Caco-2 (cell line): ENCODE data around the gene RAD51B. TPM values are rescaled to one million over a fixed set of nuclear protein-coding genes. Genes with fewer than 3 reads are reported as not detected.

Experiments
- BruUV-seq: library from RNA; stranded (reverse); fragments of 400-500 nt; replicated peaks from 2 replicates; lab custom pipeline; 2021; lab: Mats Ljungman, UMichigan
- CTCF ChIA-PET: fragments of 300-600 bp; sonication (Branson Sonifier 250); formaldehyde crosslinking; loops from one replicate; lab custom pipeline; 2022; ENCODE audit warnings: antibody characterized with exemption; lab: Charles Lee
- POLR2A ChIA-PET: fragments of 300-600 bp; sonication (Branson Sonifier 250); formaldehyde crosslinking; loops from one replicate; lab custom pipeline; 2022; ENCODE audit warnings: antibody characterized with exemption; lab: Charles Lee
- DNase-seq, 2 experiments: peaks; one replicate each; pipeline versions ENCODE4 v3.0.0 to v3.0.0-alpha.2; 2020 to 2022
- H3K27me3 ChIP-seq: replicated peaks from 2 replicates; pipeline ENCODE4 v1.6.0; 2011; ENCODE audit warnings: low read length; ENCODE audit not compliant: control insufficient read depth, insufficient read depth
- H3K36me3 ChIP-seq: 2 replicates; pipeline ENCODE4 v1.5.1; 2011; ENCODE audit warnings: low read length; ENCODE audit not compliant: control insufficient read depth, insufficient read depth
- H3K4me1 ChIP-seq: fragments of 250-450 bp; sonication (Bioruptor Pico); 2 replicates; pipeline ENCODE4 v1.5.1; 2020; ENCODE audit warnings: mild to moderate bottlenecking
- H3K4me3 ChIP-seq: 2 replicates; pipeline ENCODE4 v1.5.1; 2011; ENCODE audit warnings: low read depth, mild to moderate bottlenecking, control low read depth, low read length
- H3K9me3 ChIP-seq: fragments of 250-450 bp; sonication (Bioruptor Pico); 2 replicates; pipeline ENCODE4 v1.5.1; 2020; ENCODE audit warnings: mild to moderate bottlenecking, moderate library complexity
- H3K27ac Mint-ChIP-seq: one replicate; pipeline ENCODE4 v1.8.0; 2022; ENCODE audit warnings: mixed read lengths; ENCODE audit not compliant: unreplicated experiment
- H3K27me3 Mint-ChIP-seq: one replicate; pipeline ENCODE4 v1.8.0; 2022; ENCODE audit warnings: mixed read lengths; ENCODE audit not compliant: insufficient read depth, unreplicated experiment
- H3K36me3 Mint-ChIP-seq: one replicate; pipeline ENCODE4 v1.8.0; 2022; ENCODE audit warnings: mild to moderate bottlenecking, mixed read lengths; ENCODE audit not compliant: insufficient read depth, unreplicated experiment
- H3K4me1 Mint-ChIP-seq: one replicate; pipeline ENCODE4 v1.8.0; 2022; ENCODE audit warnings: low read depth, mixed read lengths; ENCODE audit not compliant: unreplicated experiment
- H3K4me3 Mint-ChIP-seq: one replicate; pipeline ENCODE4 v1.8.0; 2022; ENCODE audit warnings: mild to moderate bottlenecking, moderate library complexity, mixed read lengths; ENCODE audit not compliant: unreplicated experiment
- H3K9me3 Mint-ChIP-seq: one replicate; pipeline ENCODE4 v1.8.0; 2022; ENCODE audit warnings: mixed read lengths; ENCODE audit not compliant: unreplicated experiment
- CTCF ChIP-seq, 2 experiments: fragments of 200-600 bp in 1 of 2; IDR thresholded peaks; 1 replicate in 1 of 2; 2 replicates in 1 of 2; pipeline versions ENCODE4 v1.5.1 to v1.8.0; 2011 to 2022; ENCODE audit warnings: antibody characterized with exemption in 1 of 2, control low read depth in 1 of 2, inconsistent platforms in 1 of 2, low read depth in 1 of 2, low read length in 1 of 2, mild to moderate bottlenecking in 1 of 2, moderate library complexity in 1 of 2; ENCODE audit not compliant: insufficient read depth in 1 of 2, severe bottlenecking in 1 of 2, unreplicated experiment in 1 of 2
- intact Hi-C: fragments of 100-400 bp; cut with micrococcal nuclease; formaldehyde crosslinking; loops from one replicate; pipeline ENCODE4 v1.10.0; 2022; ENCODE audit not compliant: unreplicated experiment
- total RNA-seq: library from RNA; stranded (reverse); gene quantifications from 2 replicates; pipeline ENCODE4 v1.2.3, GENCODE V29; 2022

Gene RAD51B
- total RNA-seq, 1 experiment from 2014 or later, result 16.7 TPM

- intact Hi-C loops, result no loop called here
- ChIA-PET POLR2A (no interaction called here), CTCF (no interaction called here)
- no peak for TF ChIP-seq CTCF (IDR thresholded peaks at IDR 0.05; ENCODE audit: insufficient read depth in 1 of 2, low read depth in 1 of 2, low read length in 1 of 2, severe bottlenecking in 1 of 2, unreplicated experiment in 1 of 2)
- no peaks in the 10 kb centered on the region for H3K9me3 Mint-ChIP-seq
- no peaks in the 10 kb centered on the region for H3K4me1 Mint-ChIP-seq
- H3K4me3 Mint-ChIP-seq, result no peak overlapping the region
- H3K27ac Mint-ChIP-seq, result no peak overlapping the region
- no peaks in the 10 kb centered on the region for H3K27me3 ChIP-seq
- no peak for DNase-seq
- BruUV-seq, result no TSS peak
- H3K4me3 ChIP-seq, result no peak overlapping the region
- no peaks in the 10 kb centered on the region for H3K36me3 ChIP-seq
- no peaks in the 10 kb centered on the region for H3K36me3 Mint-ChIP-seq
- H3K4me1 ChIP-seq, result no peaks in the 10 kb centered on the region
- H3K27me3 Mint-ChIP-seq, result no peaks in the 10 kb centered on the region
- H3K9me3 ChIP-seq, result no peaks in the 10 kb centered on the region
Observed at GRCh38 chr14:67857778-67858350, 38.3 kb downstream of the RAD51B start.

GRCh38 chr14:67859169-67859749 is 39.7 kb downstream of the RAD51B start:
- Mint-ChIP-seq H3K9me3 (no peaks in the 10 kb centered on the region), H3K27ac (no peak overlapping the region), H3K4me1 (no peaks in the 10 kb centered on the region), H3K27me3 (no peaks in the 10 kb centered on the region), H3K4me3 (no peak overlapping the region), H3K36me3 (peaks cover 5% of the 10 kb centered on the region)
- CTCF ChIA-PET, result no interaction called here
- DNase-seq, result no peak
- no peaks in the 10 kb centered on the region for H3K27me3 ChIP-seq
- H3K4me3 ChIP-seq, result no peak overlapping the region
- no TSS peak for BruUV-seq
- POLR2A ChIA-PET, result interaction anchor here (0.6 kb wide), 1 partner anchor 1681 kb away, joined by 3 read pairs; no protein-coding TSS in a partner anchor
- no peaks in the 10 kb centered on the region for H3K36me3 ChIP-seq
- H3K4me1 ChIP-seq, result no peaks in the 10 kb centered on the region
- no peak for TF ChIP-seq CTCF (IDR thresholded peaks at IDR 0.05; ENCODE audit: insufficient read depth in 1 of 2, low read depth in 1 of 2, low read length in 1 of 2, severe bottlenecking in 1 of 2, unreplicated experiment in 1 of 2)
- intact Hi-C loops, result no loop called here
- no peaks in the 10 kb centered on the region for H3K9me3 ChIP-seq

- no peak for TF ChIP-seq CTCF (IDR thresholded peaks at IDR 0.05; ENCODE audit: insufficient read depth in 1 of 2, low read depth in 1 of 2, low read length in 1 of 2, severe bottlenecking in 1 of 2, unreplicated experiment in 1 of 2)
- no peak for DNase-seq
- CTCF ChIA-PET, result no interaction called here
Observed at GRCh38 chr14:67863223-67863622, 43.6 kb downstream of the RAD51B start.

More at GRCh38 chr14:67863223-67863622, 43.6 kb downstream of the RAD51B start:
- Mint-ChIP-seq H3K36me3 (peaks cover 5% of the 10 kb centered on the region), H3K27ac (no peak overlapping the region), H3K4me1 (no peaks in the 10 kb centered on the region), H3K4me3 (no peak overlapping the region), H3K27me3 (no peaks in the 10 kb centered on the region), H3K9me3 (no peaks in the 10 kb centered on the region)
- Histone ChIP-seq H3K27me3 (no peaks in the 10 kb centered on the region), H3K9me3 (no peaks in the 10 kb centered on the region), H3K4me1 (no peaks in the 10 kb centered on the region), H3K36me3 (no peaks in the 10 kb centered on the region), H3K4me3 (no peak overlapping the region)
- intact Hi-C loops, result no loop called here
- BruUV-seq, result no TSS peak
- POLR2A ChIA-PET, result no interaction called here
